ENCODE results near the gene PSMD1. TPM values are rescaled to one million over a fixed set of nuclear protein-coding genes. Genes with fewer than 3 reads are reported as not detected.
"Not testable (repeated sequence)": the region's sequence is repeated elsewhere in the genome, so short reads cannot be mapped to it uniquely, and the experiment has no call there.

The PSMD1 gene
- total RNA-seq, 1 donor from 2014 or later, result 172 TPM

DNA sequence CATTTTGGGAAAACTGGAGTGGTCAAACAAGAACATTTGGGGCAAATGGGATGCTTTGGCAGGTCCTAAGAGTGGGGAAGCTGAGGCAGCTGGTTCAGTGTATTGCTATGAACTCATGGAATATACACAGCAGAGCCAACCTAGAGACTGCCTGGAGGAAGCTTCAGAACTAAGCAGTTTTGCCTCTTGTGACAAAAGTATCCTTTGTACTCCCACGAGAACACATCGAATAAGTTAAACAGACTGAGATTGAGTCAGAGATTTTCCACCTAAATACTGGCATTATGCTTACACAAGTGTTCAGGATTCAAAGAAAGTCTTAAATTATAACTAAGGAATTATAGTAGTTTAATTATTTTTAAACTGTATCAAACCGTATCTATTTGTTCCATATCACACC lies 136.5 kb downstream of the PSMD1 start:
- no peak overlapping the region for H3K4me3 Mint-ChIP-seq
- intact Hi-C loops (cut with micrococcal nuclease), result loop anchor here (10.0 kb wide), 1 partner anchor 88 kb away; no protein-coding TSS in a partner anchor
- H3K4me1 Mint-ChIP-seq (ENCODE audit: low read depth), result peaks cover 9% of the 10 kb centered on the region
- DNase-seq (ENCODE audit: low spot score), result no peak
- H3K9me3 Mint-ChIP-seq, result no peaks in the 10 kb centered on the region
- H3K27ac Mint-ChIP-seq, result no peak overlapping the region
- H3K36me3 Mint-ChIP-seq (ENCODE audit: low read depth), result no peaks in the 10 kb centered on the region
- H3K27me3 Mint-ChIP-seq (ENCODE audit: insufficient read depth), result peaks cover 40% of the 10 kb centered on the region

DNA sequence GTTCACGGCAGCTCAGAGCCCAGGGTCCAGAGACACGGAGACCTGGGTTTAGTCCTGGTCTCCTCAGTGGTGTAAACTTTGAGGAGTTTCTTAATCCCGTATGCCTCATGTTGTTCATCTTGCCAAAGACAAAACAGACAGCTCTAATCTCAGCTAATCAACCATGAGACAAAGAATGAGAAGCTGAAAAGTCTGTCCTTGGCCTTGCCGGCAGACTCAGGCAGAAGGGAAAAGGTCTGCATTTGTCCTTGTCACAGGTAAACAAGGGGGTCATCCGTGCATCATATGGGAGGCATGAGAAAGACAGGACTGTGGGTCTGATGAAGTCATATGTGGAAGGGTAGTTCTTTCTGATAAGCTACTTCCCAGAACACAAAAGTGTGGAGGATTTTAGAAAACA lies 139.9 kb downstream of the PSMD1 start:
- H3K4me3 Mint-ChIP-seq, result peak overlapping the region; percentile 12
- H3K4me1 Mint-ChIP-seq (ENCODE audit: low read depth), result peaks cover 23% of the 10 kb centered on the region
- DNase-seq (ENCODE audit: low spot score), result no peak
- no peaks in the 10 kb centered on the region for H3K36me3 Mint-ChIP-seq (ENCODE audit: low read depth)
- intact Hi-C loops (cut with micrococcal nuclease), result loop anchor here (10.0 kb wide), 1 partner anchor 92 kb away; no protein-coding TSS in a partner anchor
- H3K27me3 Mint-ChIP-seq (ENCODE audit: insufficient read depth), result peaks cover 36% of the 10 kb centered on the region
- H3K27ac Mint-ChIP-seq, result no peak overlapping the region
- no peaks in the 10 kb centered on the region for H3K9me3 Mint-ChIP-seq

DNA sequence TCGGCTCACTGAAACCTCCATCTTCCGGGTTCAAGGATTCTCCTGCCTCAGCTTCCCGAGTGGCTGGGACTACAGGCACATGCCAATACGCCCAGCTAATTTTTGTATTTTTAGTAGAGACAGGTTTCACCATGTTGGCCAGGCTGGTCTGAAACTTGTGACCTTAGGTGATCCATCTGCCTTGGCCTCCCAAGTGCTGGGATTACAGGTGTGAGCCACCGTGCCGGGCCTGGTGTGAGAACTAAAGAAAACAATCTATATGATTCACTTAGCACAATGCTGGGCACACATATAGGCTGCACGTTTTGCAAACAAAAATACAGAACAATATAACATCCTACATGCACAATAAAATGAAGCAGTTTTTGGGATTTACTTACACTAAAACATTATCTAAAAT lies 140.5 kb downstream of the PSMD1 start:
- H3K9me3 Mint-ChIP-seq; H3K36me3 Mint-ChIP-seq (ENCODE audit: low read depth); H3K27ac Mint-ChIP-seq; DNase-seq (ENCODE audit: low spot score): not testable (repeated sequence)
- Mint-ChIP-seq H3K4me1 (ENCODE audit: low read depth) (peaks cover 24% of the 10 kb centered on the region), H3K27me3 (ENCODE audit: insufficient read depth) (peaks cover 33% of the 10 kb centered on the region), H3K4me3 (peak overlapping the region; percentile 92)
- intact Hi-C loops (cut with micrococcal nuclease), result loop anchor here (10.0 kb wide), 1 partner anchor 92 kb away; no protein-coding TSS in a partner anchor

DNA sequence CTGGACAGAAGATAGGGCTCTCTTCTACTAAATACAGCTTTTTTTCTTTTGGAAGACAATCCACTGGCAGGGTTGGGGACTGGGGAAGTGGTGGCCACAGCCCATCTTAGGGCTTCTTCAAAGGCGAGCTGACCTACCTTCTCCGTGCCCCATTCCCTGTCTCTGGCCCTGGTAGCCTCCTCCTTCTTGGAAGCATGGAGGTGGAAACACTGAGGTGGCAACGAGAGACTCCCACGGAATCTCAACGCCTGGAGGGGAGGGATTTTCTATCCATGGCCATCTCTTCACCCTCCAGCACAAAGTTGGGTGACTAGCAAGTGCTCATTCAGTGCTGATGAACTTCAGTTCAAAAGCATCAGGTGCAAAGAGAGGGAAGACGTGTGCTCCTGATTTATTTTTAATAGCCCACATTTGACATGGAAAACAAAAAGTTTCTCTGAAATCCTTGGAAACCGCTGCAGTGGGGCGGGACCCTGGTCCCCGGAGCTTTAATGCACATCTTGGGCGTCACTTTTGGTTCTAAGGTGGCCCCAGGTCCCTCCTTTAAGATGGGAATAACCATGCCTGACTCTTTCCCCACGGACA lies 141.1 kb downstream of the PSMD1 start:
- intact Hi-C loops (cut with micrococcal nuclease), result loop anchor here (10.0 kb wide), 1 partner anchor 93 kb away; no protein-coding TSS in a partner anchor
- H3K4me3 Mint-ChIP-seq, result peak overlapping the region; percentile 92
- no peak overlapping the region for H3K27ac Mint-ChIP-seq
- peaks cover 27% of the 10 kb centered on the region for H3K27me3 Mint-ChIP-seq (ENCODE audit: insufficient read depth)
- peaks cover 24% of the 10 kb centered on the region for H3K4me1 Mint-ChIP-seq (ENCODE audit: low read depth)
- no peak for DNase-seq (ENCODE audit: low spot score)
- H3K36me3 Mint-ChIP-seq (ENCODE audit: low read depth), result no peaks in the 10 kb centered on the region
- no peaks in the 10 kb centered on the region for H3K9me3 Mint-ChIP-seq

DNA sequence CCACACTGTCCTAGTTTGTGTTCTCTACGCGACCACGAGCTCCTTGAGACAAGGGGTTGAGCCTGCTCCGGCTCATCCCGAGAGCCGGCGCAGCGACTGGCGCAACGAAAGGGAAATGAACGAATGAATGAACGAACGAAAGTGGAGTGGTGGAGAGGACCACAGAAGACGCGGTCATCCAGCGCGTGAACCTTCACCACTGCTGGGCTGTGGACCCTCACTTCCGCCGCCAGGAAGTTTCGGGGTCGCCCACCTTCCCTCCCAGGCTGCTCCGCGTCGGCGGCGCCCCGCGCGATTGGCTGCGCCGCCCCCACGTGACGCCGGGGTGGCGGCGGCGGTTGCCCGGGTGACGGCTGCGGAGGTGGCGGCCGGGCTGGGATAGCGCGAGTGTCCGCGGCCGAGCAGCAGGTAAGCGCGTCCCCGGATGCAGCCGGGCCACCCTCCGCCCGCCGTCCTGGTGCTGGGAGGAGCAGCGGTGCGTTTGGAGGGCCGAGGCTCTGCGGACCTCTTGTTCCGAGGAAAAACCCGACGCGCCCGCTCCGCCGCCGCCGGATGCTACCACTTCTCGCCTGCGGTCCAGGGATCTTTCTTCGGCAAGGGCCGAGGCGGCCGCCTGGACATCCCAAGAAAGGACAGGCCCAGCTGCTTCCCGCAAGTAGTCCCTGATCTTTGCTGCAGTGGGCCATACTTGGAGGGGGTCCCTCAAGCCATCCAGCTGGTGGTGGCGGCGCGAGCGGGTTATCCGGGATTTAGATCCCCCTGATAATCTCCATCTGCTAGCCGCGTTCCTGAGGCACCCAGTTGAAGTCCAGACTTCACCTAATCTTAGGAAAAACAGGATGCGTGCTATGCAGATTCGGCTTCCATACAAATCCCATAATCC lies 141.9 kb downstream of the PSMD1 start, which contains the start of gene ARMC9:
ARMC9 (plus strand) TSS at position 341 of the 883 bp plus-strand sequence. CDS start 7,608 bp downstream, outside the sequence.
- Mint-ChIP-seq H3K27ac (no peak within 1 kb of the TSS), H3K27me3 (ENCODE audit: insufficient read depth) (peaks cover 25% of the 10 kb centered on the region), H3K4me3 (peak within 1 kb of the TSS; percentile 92), H3K9me3 (no peaks in the 10 kb centered on the region), H3K4me1 (ENCODE audit: low read depth) (peaks cover 24% of the 10 kb centered on the region), H3K36me3 (ENCODE audit: low read depth) (no peaks in the 10 kb centered on the region)
- intact Hi-C loops (cut with micrococcal nuclease), result loop anchor here (10.0 kb wide), 1 partner anchor 94 kb away; no protein-coding TSS in a partner anchor
- peak; percentile 78 for DNase-seq (ENCODE audit: low spot score)

DNA sequence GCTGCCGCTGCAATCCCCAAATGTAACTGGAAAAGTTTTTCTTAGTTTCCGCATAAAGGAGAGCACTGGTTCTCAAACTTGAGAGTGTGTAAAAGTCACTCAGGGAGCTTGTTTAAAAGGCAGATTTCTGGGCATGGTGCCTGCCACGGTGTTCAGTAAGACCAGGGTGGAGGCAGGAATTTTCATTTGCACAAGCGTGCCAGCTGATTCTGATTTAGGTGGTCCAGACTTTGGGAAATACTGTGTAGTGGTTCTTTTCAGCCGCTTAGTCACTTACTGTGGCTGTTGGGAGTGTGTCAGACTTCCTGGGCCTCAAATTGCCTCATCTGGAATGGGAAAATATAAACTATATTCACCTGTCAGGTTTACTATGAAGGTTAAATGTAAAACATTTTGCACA lies 142.6 kb downstream of the PSMD1 start:
- Mint-ChIP-seq H3K36me3 (ENCODE audit: low read depth) (no peaks in the 10 kb centered on the region), H3K4me3 (peak overlapping the region; percentile 85), H3K27me3 (ENCODE audit: insufficient read depth) (peaks cover 23% of the 10 kb centered on the region), H3K27ac (no peak overlapping the region), H3K9me3 (no peaks in the 10 kb centered on the region), H3K4me1 (ENCODE audit: low read depth) (peaks cover 24% of the 10 kb centered on the region)
- DNase-seq (ENCODE audit: low spot score), result no peak
- intact Hi-C loops (cut with micrococcal nuclease), result loop anchor here (10.0 kb wide), 1 partner anchor 94 kb away; no protein-coding TSS in a partner anchor

DNA sequence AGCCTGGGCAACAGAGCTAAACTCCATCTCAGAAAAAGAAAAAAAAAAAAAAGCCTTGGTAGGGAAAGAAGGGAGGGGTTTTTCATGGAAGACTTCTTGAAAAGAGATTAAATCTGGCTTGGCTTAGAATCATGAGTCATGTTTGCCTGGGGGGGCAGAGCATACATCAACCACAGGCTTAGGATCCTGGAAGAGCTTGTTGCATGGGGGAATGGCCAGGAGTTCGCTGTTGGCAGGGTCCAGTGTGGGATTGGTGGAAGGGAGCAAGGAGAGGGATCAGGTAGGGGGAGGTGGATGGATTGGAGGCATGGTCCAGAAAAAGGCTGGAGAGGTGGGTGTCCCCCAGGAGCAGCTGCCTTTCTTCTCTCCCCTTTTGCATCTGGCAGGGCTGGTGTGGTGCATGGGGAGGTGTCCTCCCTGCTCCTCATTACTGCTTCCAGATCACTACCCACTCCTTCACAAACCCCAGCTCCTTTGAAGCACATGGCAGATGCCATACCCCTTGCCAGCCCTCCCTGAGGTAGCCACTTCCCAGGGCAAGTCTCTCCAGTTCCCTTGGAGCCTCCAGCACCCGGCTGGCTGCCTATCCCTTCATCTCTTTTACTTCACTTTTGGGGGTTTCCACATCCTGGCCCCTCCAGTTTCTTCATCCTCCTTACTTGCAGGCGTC lies 144.3 kb downstream of the PSMD1 start:
- DNase-seq (ENCODE audit: low spot score), result no peak
- H3K27me3 Mint-ChIP-seq (ENCODE audit: insufficient read depth), result peaks cover 16% of the 10 kb centered on the region
- H3K4me3 Mint-ChIP-seq, result peak overlapping the region; percentile 53
- intact Hi-C loops (cut with micrococcal nuclease), result no loop called here
- H3K9me3 Mint-ChIP-seq, result no peaks in the 10 kb centered on the region
- no peak overlapping the region for H3K27ac Mint-ChIP-seq
- peaks cover 24% of the 10 kb centered on the region for H3K4me1 Mint-ChIP-seq (ENCODE audit: low read depth)
- H3K36me3 Mint-ChIP-seq (ENCODE audit: low read depth), result no peaks in the 10 kb centered on the region

DNA sequence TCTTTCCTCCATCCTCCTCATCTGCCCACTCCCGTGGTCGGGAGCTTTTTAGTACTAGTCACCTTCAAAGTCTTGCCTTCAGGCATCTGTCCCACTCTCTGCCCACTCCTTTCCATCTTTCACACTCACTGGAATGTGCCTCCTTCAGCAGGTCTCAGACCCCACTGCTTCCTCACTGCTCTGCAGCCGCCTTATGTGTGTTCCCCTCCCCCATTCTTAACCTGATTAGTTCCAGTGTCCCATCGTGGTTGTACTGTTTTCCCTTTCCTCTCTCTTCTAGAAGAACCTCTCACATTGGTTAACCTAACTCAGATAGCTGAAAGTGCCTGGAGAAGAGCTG lies 144.8 kb downstream of the PSMD1 start:
- intact Hi-C loops (cut with micrococcal nuclease), result no loop called here
- Mint-ChIP-seq H3K9me3 (no peaks in the 10 kb centered on the region), H3K4me1 (ENCODE audit: low read depth) (peaks cover 24% of the 10 kb centered on the region)

DNA sequence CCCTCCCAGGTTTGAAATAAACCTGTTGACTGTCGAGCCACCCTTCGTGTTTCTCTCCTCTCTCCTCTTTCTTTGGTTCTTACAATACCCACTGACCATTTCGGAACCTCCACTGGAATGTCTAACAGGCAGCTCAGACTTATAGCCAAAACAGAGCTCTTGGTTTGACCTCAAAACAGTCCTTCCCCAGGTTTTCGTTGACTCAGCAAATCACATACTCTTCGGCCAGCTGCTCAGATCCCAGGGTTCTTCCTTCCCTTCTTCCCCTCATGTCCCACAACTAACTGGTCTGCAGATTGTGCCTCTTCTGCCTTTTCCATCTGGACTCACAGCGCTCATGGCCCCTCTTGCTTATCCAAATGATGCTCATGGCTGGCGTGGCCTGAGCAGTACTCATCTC lies 146.4 kb downstream of the PSMD1 start:
- Mint-ChIP-seq H3K4me3 (no peak overlapping the region), H3K9me3 (no peaks in the 10 kb centered on the region)
- intact Hi-C loops (cut with micrococcal nuclease), result no loop called here

More for the DNA sequence above, 144.8 kb downstream of the PSMD1 start:
- Mint-ChIP-seq H3K4me3 (peak overlapping the region; percentile 53), H3K27ac (no peak overlapping the region), H3K36me3 (ENCODE audit: low read depth) (no peaks in the 10 kb centered on the region), H3K27me3 (ENCODE audit: insufficient read depth) (peaks cover 16% of the 10 kb centered on the region)
- no peak for DNase-seq (ENCODE audit: low spot score)

DNA sequence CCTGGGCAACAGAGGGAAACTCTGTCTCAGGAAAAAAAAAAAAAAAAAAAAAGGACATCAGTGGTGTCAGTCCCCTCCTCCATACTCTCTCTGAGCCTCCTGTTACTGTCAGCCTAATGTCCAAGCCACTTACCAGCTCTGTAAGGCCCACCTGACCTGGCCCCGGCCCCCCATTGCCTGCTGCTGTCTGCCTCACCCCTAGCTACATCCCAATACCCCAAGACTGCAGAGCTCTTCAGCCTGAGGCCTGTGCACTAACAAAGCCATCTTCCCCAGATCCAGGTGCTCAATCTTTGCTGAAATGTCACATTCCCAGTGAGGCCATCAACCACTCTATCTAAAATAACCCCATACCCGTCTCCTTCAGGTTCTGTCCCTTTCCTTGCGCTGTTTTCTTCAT lies 147.5 kb downstream of the PSMD1 start:
- no peaks in the 10 kb centered on the region for H3K36me3 Mint-ChIP-seq (ENCODE audit: low read depth)
- no peak for DNase-seq (ENCODE audit: low spot score)
- H3K4me1 Mint-ChIP-seq (ENCODE audit: low read depth), result peaks cover 10% of the 10 kb centered on the region
- H3K27ac Mint-ChIP-seq, result no peak overlapping the region
- H3K4me3 Mint-ChIP-seq, result no peak overlapping the region
- intact Hi-C loops (cut with micrococcal nuclease), result no loop called here
- no peaks in the 10 kb centered on the region for H3K9me3 Mint-ChIP-seq
- peaks cover 17% of the 10 kb centered on the region for H3K27me3 Mint-ChIP-seq (ENCODE audit: insufficient read depth)

More for the DNA sequence above, 146.4 kb downstream of the PSMD1 start:
- H3K36me3 Mint-ChIP-seq (ENCODE audit: low read depth), result no peaks in the 10 kb centered on the region
- H3K27me3 Mint-ChIP-seq (ENCODE audit: insufficient read depth), result peaks cover 19% of the 10 kb centered on the region
- no peak overlapping the region for H3K27ac Mint-ChIP-seq
- no peak for DNase-seq (ENCODE audit: low spot score)
- peaks cover 16% of the 10 kb centered on the region for H3K4me1 Mint-ChIP-seq (ENCODE audit: low read depth)

DNA sequence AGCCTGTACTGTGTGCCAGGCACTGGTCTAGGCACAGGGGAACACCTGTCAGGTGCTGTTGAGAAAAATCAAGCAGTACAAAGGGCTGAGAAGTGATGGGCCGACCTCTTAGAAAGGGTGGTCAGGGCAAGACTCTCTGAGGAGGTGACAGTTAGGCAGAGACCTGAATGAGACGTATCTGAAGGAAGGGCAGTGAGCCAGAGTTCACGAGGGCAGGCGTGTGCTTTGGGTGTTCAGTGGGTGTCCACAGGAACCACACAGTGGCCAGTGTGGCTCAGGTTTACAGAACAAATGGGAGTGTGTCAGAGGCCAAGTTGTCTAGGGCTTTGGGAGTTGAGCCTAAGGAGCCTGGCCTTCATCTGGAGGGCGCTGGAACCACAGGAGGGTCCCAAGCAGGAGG lies 147.9 kb downstream of the PSMD1 start:
- H3K9me3 Mint-ChIP-seq, result no peaks in the 10 kb centered on the region
- no peaks in the 10 kb centered on the region for H3K36me3 Mint-ChIP-seq (ENCODE audit: low read depth)
- no peak overlapping the region for H3K4me3 Mint-ChIP-seq
- no peak for DNase-seq (ENCODE audit: low spot score)
- no peak overlapping the region for H3K27ac Mint-ChIP-seq
- intact Hi-C loops (cut with micrococcal nuclease), result no loop called here
- peaks cover 10% of the 10 kb centered on the region for H3K4me1 Mint-ChIP-seq (ENCODE audit: low read depth)
- H3K27me3 Mint-ChIP-seq (ENCODE audit: insufficient read depth), result peaks cover 17% of the 10 kb centered on the region

DNA sequence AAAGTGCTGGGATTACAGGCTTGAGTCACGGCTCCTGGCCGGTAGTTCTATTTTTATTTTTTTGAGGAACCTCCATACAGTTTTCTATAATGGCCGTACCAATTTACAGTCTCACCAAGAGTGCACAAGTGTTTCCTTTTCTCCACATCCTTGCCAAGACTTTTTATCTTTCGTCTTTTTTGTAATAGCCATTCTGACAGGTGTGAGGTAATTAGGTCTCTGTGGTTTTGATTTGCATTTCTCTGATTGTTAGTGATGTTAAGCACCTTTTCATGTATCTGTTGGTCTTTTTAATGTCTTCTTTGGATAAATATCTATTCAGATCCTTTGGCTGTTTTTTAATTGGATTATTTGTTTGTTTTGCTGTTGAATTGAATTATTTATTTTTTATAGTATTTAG lies 151.1 kb downstream of the PSMD1 start:
- H3K4me3 Mint-ChIP-seq, result no peak overlapping the region
- no peaks in the 10 kb centered on the region for H3K36me3 Mint-ChIP-seq (ENCODE audit: low read depth)
- H3K27me3 Mint-ChIP-seq (ENCODE audit: insufficient read depth), result peaks cover 5% of the 10 kb centered on the region
- H3K27ac Mint-ChIP-seq, result no peak overlapping the region
- intact Hi-C loops (cut with micrococcal nuclease), result no loop called here
- H3K9me3 Mint-ChIP-seq, result no peaks in the 10 kb centered on the region
- no peak for DNase-seq (ENCODE audit: low spot score)
- no peaks in the 10 kb centered on the region for H3K4me1 Mint-ChIP-seq (ENCODE audit: low read depth)

DNA sequence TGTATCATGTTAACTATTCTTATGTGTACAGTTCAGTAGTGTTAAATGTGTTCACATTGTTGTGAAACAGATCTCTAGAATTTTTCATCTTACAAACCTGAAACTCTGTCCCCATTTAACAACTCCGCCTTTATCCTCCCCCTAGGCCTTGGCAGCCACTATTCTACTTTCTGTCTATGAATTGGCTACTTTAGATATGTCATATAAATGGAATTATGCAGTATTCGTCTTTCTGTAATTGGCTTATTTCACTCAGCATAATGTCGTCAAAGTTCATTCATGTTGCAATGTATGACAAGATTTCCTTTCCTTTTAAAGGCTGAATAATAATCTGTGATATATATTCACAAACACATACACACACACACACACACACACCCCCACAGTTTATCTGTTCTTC lies 154.1 kb downstream of the PSMD1 start:
- no peaks in the 10 kb centered on the region for H3K4me1 Mint-ChIP-seq (ENCODE audit: low read depth)
- no peaks in the 10 kb centered on the region for H3K36me3 Mint-ChIP-seq (ENCODE audit: low read depth)
- H3K27me3 Mint-ChIP-seq (ENCODE audit: insufficient read depth), result peaks cover 10% of the 10 kb centered on the region
- no peak overlapping the region for H3K4me3 Mint-ChIP-seq
- DNase-seq (ENCODE audit: low spot score), result no peak
- no peaks in the 10 kb centered on the region for H3K9me3 Mint-ChIP-seq
- intact Hi-C loops (cut with micrococcal nuclease), result no loop called here
- no peak overlapping the region for H3K27ac Mint-ChIP-seq
